ENCODE results near the gene ARHGEF2. TPM values are rescaled to one million over a fixed set of nuclear protein-coding genes. Genes with fewer than 3 reads are reported as not detected.

The ARHGEF2 gene
- total and polyA plus RNA-seq, 9 of the 15 experiments (the other 6 are each of a cell fraction or from before 2014, with no cell fraction given), result 7.1 to 162 (median 62.2) TPM

- TF ChIP-seq, protein P1, sequence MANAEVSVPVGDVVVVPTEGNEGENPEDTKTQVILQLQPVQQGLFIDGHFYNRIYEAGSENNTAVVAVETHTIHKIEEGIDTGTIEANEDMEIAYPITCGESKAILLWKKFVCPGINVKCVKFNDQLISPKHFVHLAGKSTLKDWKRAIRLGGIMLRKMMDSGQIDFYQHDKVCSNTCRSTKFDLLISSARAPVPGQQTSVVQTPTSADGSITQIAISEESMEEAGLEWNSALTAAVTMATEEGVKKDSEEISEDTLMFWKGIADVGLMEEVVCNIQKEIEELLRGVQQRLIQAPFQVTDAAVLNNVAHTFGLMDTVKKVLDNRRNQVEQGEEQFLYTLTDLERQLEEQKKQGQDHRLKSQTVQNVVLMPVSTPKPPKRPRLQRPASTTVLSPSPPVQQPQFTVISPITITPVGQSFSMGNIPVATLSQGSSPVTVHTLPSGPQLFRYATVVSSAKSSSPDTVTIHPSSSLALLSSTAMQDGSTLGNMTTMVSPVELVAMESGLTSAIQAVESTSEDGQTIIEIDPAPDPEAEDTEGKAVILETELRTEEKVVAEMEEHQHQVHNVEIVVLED (CRISPR knock-in tag; IDR thresholded peaks at IDR 0.05), result no peak
- no peak for TF ChIP-seq GTF2E2 (tag; IDR thresholded peaks at IDR 0.05)
- TF ChIP-seq, protein P2, sequence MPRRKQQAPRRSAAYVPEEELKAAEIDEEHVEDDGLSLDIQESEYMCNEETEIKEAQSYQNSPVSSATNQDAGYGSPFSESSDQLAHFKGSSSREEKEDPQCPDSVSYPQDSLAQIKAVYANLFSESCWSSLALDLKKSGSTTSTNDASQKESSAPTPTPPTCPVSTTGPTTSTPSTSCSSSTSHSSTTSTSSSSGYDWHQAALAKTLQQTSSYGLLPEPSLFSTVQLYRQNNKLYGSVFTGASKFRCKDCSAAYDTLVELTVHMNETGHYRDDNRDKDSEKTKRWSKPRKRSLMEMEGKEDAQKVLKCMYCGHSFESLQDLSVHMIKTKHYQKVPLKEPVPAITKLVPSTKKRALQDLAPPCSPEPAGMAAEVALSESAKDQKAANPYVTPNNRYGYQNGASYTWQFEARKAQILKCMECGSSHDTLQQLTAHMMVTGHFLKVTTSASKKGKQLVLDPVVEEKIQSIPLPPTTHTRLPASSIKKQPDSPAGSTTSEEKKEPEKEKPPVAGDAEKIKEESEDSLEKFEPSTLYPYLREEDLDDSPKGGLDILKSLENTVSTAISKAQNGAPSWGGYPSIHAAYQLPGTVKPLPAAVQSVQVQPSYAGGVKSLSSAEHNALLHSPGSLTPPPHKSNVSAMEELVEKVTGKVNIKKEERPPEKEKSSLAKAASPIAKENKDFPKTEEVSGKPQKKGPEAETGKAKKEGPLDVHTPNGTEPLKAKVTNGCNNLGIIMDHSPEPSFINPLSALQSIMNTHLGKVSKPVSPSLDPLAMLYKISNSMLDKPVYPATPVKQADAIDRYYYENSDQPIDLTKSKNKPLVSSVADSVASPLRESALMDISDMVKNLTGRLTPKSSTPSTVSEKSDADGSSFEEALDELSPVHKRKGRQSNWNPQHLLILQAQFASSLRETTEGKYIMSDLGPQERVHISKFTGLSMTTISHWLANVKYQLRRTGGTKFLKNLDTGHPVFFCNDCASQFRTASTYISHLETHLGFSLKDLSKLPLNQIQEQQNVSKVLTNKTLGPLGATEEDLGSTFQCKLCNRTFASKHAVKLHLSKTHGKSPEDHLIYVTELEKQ (CRISPR knock-in tag; IDR thresholded peaks at IDR 0.05), result no peak
- TF ChIP-seq ZNF407 (IDR thresholded peaks at IDR 0.05; ENCODE audit: low read depth), result no peak
- TF ChIP-seq TCF3 (CRISPR knock-in tag; IDR thresholded peaks at IDR 0.05), result no peak
- TF ChIP-seq RAD51 (IDR thresholded peaks at IDR 0.05; ENCODE audit: borderline replicate concordance, low read depth), result no peak
Measured at GRCh38 chr1:155947292-155947691, 31.1 kb downstream of the ARHGEF2 start (continued).

Measured in K562 (cell line).